ENCODE results near the gene TIMP4.

TIMP4 gene

DNA sequence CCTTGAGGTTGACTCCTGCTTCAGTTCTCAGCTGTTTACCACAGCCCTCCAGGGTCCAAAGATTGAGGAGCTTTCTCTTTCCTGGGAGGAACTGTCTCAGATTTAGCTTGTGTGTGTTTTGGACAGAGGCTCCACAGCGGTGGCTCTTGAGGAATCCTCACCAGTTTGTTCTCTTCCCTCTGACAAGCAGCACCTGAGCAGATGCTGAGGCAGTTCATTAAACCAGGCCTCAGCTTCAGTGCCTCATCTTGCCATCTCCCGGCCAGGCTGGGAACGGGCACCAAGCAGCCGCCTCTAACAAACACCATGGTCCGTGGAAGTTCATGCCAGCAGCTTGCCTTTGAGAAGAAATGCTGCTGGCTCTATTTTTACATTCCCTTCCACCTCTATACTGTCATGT lies 25.8 kb upstream of the TIMP4 start:
- no peak for DNase-seq

GRCh38 chr3:12182687-12183441 lies 24.2 kb upstream of the TIMP4 start:
- DNase-seq = no peak

GRCh38 chr3:12181806-12182205 lies 23.1 kb upstream of the TIMP4 start:
- no peak for DNase-seq

DNA sequence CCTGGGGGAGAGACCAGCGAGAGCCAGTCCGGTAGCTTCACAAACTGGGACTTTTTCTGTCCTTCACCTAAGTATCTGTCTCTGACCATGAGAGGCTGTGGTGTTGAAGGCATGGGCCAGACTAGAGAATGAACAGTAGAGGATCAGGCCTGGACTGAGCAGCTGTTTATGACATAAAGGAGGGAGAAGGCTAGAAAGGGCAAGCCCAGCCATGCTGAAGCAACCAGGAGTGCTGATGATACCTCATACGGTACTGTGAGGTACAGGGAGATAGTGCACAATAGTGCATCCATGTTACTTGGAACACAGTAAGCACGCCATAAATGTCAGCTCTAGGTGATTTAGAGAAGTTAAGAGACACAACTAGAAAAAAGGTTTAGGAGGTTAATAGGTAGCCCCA lies 22.6 kb upstream of the TIMP4 start:
- no peak for DNase-seq

GRCh38 chr3:12180631-12181030 lies 21.9 kb upstream of the TIMP4 start:
- no peak for DNase-seq

DNA sequence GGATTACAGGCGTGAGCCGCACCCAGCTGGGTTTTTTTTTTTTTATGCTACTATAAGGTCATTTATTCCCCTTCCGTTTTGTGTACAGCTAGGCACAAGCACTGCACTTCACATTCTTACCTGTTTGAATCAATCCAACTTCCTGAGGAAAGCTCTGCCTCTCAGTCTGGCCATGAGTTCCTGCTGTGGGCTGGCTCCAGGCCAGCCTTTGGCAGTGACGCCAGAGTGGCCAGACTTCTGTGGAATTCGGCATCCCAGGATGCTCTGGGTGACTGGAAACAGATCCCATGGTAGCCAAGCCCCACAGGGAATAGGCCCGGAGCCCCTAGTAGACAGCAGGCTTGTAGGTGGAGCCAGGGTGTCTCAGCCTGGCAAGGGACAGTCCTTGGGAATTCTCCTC lies 21.5 kb upstream of the TIMP4 start:
- DNase-seq = no peak

DNA sequence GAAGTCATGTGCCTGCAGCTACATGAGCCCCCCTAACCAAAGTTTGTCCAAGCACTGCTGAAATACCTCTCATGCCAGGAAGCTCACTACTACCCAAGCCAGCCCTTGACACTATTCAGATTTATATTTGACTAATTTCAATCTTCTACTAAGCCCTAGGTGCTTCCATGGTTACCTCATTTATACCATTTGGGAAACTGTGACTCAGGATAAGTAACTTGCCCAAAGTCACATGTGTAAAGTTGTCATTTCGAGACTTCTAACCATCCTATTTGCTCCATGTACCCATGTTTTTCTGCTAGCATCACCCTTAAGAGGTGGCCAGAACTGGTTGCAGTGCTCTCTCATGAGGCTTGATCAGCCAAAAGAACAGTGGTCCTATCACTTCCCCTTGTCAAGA lies 20.7 kb upstream of the TIMP4 start:
- DNase-seq = no peak

DNA sequence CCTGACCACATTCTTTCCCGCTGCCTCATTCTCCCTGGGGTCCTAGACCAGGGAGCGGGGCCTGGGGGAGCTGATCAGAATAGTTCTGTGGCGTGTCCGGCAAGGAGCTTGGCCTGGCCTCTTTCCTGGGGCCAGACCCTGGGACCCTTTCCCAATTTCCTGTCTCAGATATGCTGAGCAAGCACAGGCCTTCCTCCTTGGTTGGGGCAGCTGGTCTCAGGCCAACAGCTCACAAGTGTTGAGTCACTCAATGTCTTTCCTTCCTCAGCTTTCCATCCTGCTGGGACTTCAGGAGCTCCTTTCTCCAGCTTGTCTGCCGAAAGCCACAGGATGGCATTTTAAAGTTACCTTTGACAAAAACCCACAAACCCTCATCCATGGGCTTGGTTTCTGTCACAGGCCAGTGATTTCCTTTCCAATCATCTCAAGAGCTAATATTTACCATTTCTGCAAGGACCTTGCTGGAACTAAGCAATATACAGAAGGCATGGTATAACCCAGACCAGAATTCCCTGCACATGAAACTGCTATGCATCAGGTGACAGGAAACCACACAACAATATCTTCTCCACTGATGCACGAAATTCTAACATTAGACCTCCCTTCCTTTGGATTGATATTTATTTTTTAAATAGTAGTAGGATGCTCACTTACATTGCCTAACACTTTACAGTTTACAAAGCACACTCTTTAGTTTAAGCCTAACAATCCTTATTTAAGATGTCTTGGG lies 19.5 kb upstream of the TIMP4 start:
- no peak for DNase-seq

- no peak for DNase-seq
Observed at GRCh38 chr3:12177126-12177525, 18.4 kb upstream of the TIMP4 start.

- no peak for DNase-seq
Observed at GRCh38 chr3:12175844-12176453, 17.2 kb upstream of the TIMP4 start.

DNA sequence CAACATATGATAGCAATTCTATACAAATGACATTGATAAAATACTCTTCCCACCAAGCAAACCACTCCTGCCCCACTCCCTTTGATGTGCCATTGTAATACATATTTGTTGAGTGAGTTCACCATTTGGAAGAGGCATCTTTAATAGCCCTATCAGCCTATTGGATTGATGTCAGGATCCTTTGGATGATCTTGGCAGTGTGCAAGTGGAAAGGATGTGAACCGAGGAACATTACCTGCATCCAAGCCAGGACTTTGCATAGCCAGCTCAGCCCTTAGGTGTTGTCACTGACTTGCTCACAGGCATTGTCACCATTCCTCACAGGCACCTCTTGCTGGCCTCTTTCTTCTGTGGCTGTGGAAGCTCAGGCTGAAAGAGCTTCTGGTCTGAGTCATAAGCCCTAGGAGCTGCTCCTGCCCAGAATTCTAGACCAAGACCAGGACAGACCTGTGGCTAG lies 16.5 kb upstream of the TIMP4 start:
- no peak for DNase-seq

GRCh38 chr3:12170207-12170606 lies 11.5 kb upstream of the TIMP4 start:
- DNase-seq = no peak

GRCh38 chr3:12165909-12166308 lies 7.2 kb upstream of the TIMP4 start:
- no peak for DNase-seq

DNA sequence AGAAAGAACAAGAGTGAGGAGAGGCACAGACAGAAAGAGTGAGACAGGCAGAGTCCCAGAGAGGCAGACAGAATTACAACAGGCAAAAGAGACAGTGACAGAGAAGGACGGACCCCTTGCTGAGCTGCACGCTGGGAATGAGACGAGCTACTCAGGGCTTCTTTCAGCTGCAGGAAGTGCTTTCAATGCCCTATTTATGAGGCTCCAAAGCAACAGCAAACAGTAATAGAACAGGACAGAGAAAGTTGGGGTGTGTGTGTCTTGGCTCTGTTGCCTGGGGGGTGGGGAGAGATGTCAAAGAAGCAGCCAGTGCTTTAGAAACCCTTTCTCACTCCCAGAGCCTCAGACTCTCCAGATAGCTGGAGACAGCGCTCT lies 502 bp upstream of the TIMP4 start:
- peak; percentile 2 for DNase-seq

GRCh38 chr3:12157026-12157425 lies 1.7 kb downstream of the TIMP4 start:
- no peak for DNase-seq

- no peak for DNase-seq
Observed at GRCh38 chr3:12155828-12156227, 2.9 kb downstream of the TIMP4 start.

- no peak for DNase-seq
Observed at GRCh38 chr3:12155264-12155663, 3.4 kb downstream of the TIMP4 start.

DNA sequence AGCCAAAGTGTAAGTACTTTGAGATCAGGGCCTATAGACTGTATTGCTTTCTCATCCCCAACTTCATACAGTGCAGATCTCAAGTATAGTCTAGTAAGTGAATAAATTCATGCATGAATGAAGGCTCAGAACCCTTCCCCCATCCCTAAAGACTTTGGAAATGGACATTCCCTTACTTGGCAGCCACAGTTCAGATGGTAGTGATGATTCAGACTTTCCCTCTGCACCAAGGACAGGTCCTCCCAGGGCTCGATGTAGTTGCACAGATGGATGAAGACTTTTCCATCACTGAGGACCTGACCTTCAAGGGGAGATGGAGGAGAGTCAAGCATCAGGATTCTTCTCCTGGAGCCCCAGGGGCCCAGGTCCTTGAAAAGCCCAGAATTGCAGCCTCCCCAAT lies 4.6 kb downstream of the TIMP4 start:
- no peak for DNase-seq

- no peak for DNase-seq
Observed at GRCh38 chr3:12150112-12150511, 8.6 kb downstream of the TIMP4 start.

DNA sequence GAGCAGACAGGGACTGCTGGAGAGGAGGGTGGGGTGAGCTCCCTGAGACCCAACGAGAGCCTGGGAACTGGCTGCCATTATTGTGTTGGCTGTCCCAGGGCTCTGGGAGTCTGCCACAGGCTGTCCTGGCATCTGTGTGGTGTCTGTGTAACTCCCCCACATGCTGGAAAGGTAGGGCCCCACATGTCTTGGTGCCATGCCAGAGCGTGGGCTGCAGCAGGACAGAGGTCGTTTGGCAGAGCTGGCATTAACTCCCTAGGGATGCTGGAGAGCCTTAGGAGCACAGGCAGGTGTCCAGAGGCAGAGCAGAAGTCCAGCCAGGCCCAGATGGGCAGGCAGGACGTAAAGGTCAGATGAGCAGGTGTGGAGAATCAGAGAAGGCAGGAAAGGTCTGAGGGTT lies 9.7 kb downstream of the TIMP4 start:
- DNase-seq = no peak

DNA sequence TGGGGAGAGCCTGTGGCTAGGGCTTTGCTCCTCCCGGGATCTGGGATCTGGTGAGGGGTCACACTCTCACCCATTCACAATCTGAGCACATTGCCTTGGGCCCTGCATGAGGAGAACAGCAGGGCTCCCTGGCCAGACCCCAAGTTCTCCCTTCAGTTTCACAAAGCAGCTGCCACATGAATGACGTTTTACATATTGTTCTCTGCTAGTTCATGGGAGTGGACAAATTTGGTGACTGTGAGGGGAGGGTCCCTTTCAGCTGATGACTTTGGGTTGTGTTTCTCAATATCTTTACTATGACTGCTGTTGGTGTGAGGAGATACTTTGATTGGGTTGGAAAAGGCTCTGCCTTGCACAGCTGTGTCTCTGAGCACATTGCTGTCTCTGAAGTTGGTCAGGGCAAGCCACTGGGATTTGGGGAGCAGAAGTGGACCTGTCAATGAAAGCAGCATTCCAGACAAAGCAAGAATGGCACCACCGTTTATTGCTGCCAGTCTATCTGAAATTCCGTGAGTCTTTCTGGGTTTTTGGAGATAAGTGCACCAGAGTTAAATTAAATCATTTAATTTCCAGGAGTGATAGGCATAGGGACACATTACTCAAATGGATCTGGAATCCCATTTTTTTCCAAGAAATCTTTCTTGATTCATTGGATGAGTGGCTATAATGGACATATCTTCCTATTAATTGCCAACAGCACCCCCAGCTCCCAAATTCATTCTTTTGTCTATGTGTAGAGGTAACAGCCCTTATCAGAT lies 10.3 kb downstream of the TIMP4 start:
- DNase-seq = no peak

DNA sequence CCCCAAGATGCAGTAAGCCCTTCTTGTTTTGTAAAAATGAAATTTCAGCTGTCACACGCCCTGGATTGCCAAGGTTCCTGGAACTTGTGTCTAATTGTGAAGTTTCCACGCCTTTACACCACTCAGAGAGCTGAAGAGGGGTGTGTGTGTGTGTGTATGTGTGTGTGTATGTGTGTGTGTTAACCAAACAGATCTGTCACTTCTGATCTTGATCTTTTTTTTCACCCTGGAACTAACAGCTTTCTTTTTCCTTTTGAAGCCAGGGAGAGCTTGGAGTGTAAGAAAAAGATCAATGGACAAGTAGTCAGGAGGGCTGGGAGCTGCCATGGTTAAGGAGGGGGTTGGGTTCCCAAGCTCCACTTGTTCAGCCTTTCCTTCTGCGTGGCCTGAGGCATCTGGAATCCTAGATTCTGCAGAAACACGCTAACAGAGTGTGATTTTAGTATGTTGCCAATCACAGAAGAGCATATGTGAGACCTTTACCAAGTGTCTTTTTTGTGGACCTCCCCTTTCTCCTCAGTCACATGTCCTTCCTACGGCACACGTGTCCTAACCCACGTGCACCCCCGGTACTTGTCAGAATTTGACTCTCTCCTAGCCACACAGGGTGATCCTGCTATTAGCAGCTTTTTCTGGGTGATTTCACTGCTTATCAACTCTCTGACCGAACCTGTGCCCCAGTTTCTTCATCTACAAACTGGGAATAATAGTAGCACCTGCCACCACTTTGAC lies 11.5 kb downstream of the TIMP4 start:
- DNase-seq = no peak

Measured in NCI-H2107 (cell line).